SU-DHL-6 (cell line): Measurements from ENCODE around the gene XPNPEP2.

Experiments
- H2AFZ ChIP-seq: fragments of 200-600 bp; sonication (generic); 2 replicates; pipeline ENCODE4 v1.6.1; 2014; ENCODE audit warnings: low read depth, mild to moderate bottlenecking, moderate library complexity, mixed read lengths, antibody characterized with exemption, low read length; ENCODE audit not compliant: severe bottlenecking
- H3F3A ChIP-seq: fragments of 200-600 bp; shearing (Covaris generic); 2 replicates; pipeline ENCODE4 v1.6.0; 2016; ENCODE audit warnings: antibody characterized with exemption, mild to moderate bottlenecking; ENCODE audit not compliant: insufficient read depth
- H3K27ac ChIP-seq: fragments of 200-600 bp; sonication (generic); 2 replicates; pipeline ENCODE4 v1.5.1; 2016; ENCODE audit warnings: low read depth, mild to moderate bottlenecking, low read length, moderate library complexity, mixed read lengths
- H3K27me3 ChIP-seq: fragments of 200-600 bp; sonication (generic), shearing (Covaris generic); 2 replicates; pipeline ENCODE4 v1.6.0; 2014; ENCODE audit warnings: mild to moderate bottlenecking, low read length
- H3K36me3 ChIP-seq: fragments of 200-600 bp; sonication (generic); 2 replicates; pipeline ENCODE4 v1.6.1; 2014; ENCODE audit warnings: mild to moderate bottlenecking, low read length, mixed read lengths
- H3K4me2 ChIP-seq: fragments of 300-600, 200-600 bp; shearing (Covaris generic), sonication (generic); 2 replicates; pipeline ENCODE4 v1.6.0; 2014; ENCODE audit warnings: low read length, low read depth, mild to moderate bottlenecking; ENCODE audit not compliant: poor library complexity, severe bottlenecking
- H3K4me3 ChIP-seq: fragments of 200-600 bp; sonication (generic); 2 replicates; pipeline ENCODE4 v1.5.1; 2014; ENCODE audit warnings: antibody characterized with exemption, low read length, mild to moderate bottlenecking, mixed read lengths; ENCODE audit not compliant: insufficient read depth, poor library complexity, severe bottlenecking
- H3K79me2 ChIP-seq: fragments of 200-600 bp; sonication (generic); 2 replicates; pipeline ENCODE4 v1.6.1; 2014; ENCODE audit warnings: mild to moderate bottlenecking, low read length, moderate library complexity; ENCODE audit not compliant: insufficient read depth
- H3K9ac ChIP-seq: fragments of 200-600 bp; sonication (generic); 2 replicates; pipeline ENCODE4 v1.7.0; 2014; ENCODE audit warnings: mild to moderate bottlenecking, low read length
- H3K9me2 ChIP-seq: fragments of 200-600 bp; sonication (generic); replicated peaks from 2 replicates; pipeline ENCODE4 v1.6.1; 2014; ENCODE audit warnings: low read length; ENCODE audit not compliant: insufficient read depth
- H3K9me3 ChIP-seq: fragments of 200-600 bp; sonication (generic); 2 replicates; pipeline ENCODE4 v1.6.1; 2014; ENCODE audit warnings: low read length, mixed read lengths; ENCODE audit not compliant: insufficient read depth
- H4K20me1 ChIP-seq: fragments of 200-600 bp; sonication (generic); 2 replicates; pipeline ENCODE4 v1.6.1; 2014; ENCODE audit warnings: low read depth, mild to moderate bottlenecking, antibody characterized with exemption, low read length, moderate library complexity, mixed read lengths
- CTCF ChIP-seq: fragments of 200-600 bp; sonication (generic); IDR thresholded peaks from one replicate; pipeline ENCODE4 v1.5.1; 2017; ENCODE audit warnings: antibody characterized with exemption, mild to moderate bottlenecking, low read length, moderate library complexity; ENCODE audit not compliant: insufficient read depth, poor library complexity, severe bottlenecking
- EZH2phosphoT487 ChIP-seq: fragments of 200-600 bp; sonication (generic), shearing (Covaris generic); conservative IDR thresholded peaks from 2 replicates; pipeline ENCODE4 v1.6.1; 2018; ENCODE audit warnings: mild to moderate bottlenecking, antibody characterized with exemption, low read length, moderate library complexity, mixed read lengths

The XPNPEP2 gene

DNA sequence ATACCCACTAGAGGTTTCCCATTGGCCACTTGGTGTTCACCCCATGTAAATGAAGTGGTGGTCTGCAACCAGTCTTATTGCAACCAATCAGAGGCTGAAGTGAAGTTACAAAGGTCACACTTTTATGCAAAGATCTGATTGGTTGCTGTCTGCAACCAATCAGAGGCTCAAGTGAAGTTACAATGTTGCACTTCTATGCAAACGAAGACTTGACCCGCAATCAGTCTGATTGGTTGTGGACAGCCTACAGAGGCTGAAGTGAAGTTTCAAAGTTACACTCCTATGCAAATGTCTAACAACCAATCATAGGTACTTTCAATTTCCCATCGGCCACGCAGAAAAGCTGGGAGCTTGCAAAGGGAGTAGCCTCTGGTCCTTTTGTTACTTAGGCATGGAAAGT, 22.3 kb upstream of the XPNPEP2 start:
- Histone ChIP-seq H3K4me3 (no peak overlapping the region), H3K27me3 (no peaks in the 10 kb centered on the region), H3K27ac (no peak overlapping the region), H4K20me1 (no peaks in the 10 kb centered on the region), H3F3A (no peaks in the 10 kb centered on the region), H3K79me2 (no peaks in the 10 kb centered on the region), H3K9ac (no peak overlapping the region), H3K9me3 (no peaks in the 10 kb centered on the region), H3K4me2 (no peak overlapping the region), H2AFZ (no peak overlapping the region), H3K9me2 (no peaks in the 10 kb centered on the region), H3K36me3 (no peaks in the 10 kb centered on the region)
- TF ChIP-seq CTCF (no peak), EZH2phosphoT487 (no peak)

GRCh38 chrX:129717892-129718291, 20.9 kb upstream of the XPNPEP2 start:
- Histone ChIP-seq H3K4me3 (no peak overlapping the region), H3K79me2 (no peaks in the 10 kb centered on the region), H3K27ac (no peak overlapping the region), H4K20me1 (no peaks in the 10 kb centered on the region), H2AFZ (no peak overlapping the region), H3K9me2 (no peaks in the 10 kb centered on the region), H3F3A (no peaks in the 10 kb centered on the region), H3K4me2 (no peak overlapping the region), H3K9me3 (no peaks in the 10 kb centered on the region), H3K36me3 (no peaks in the 10 kb centered on the region), H3K9ac (no peak overlapping the region), H3K27me3 (no peaks in the 10 kb centered on the region)
- no peak for TF ChIP-seq EZH2phosphoT487
- TF ChIP-seq CTCF = no peak

- Histone ChIP-seq H2AFZ (no peak overlapping the region), H3K9me2 (no peaks in the 10 kb centered on the region), H4K20me1 (no peaks in the 10 kb centered on the region), H3K27me3 (no peaks in the 10 kb centered on the region), H3K4me2 (no peak overlapping the region), H3K4me3 (no peak overlapping the region), H3K9me3 (no peaks in the 10 kb centered on the region), H3K79me2 (no peaks in the 10 kb centered on the region), H3K9ac (no peak overlapping the region), H3F3A (no peaks in the 10 kb centered on the region), H3K27ac (no peak overlapping the region), H3K36me3 (no peaks in the 10 kb centered on the region)
- no peak for TF ChIP-seq CTCF
- no peak for TF ChIP-seq EZH2phosphoT487
Observed at GRCh38 chrX:129718676-129719075, 20.1 kb upstream of the XPNPEP2 start.

GRCh38 chrX:129719268-129719667, 19.5 kb upstream of the XPNPEP2 start:
- H3K9me3 ChIP-seq = no peaks in the 10 kb centered on the region
- no peak overlapping the region for H3K27ac ChIP-seq
- H3K79me2 ChIP-seq = no peaks in the 10 kb centered on the region
- H3K27me3 ChIP-seq = no peaks in the 10 kb centered on the region
- H2AFZ ChIP-seq = no peak overlapping the region
- H4K20me1 ChIP-seq = no peaks in the 10 kb centered on the region
- no peaks in the 10 kb centered on the region for H3F3A ChIP-seq
- H3K4me3 ChIP-seq = no peak overlapping the region
- no peak overlapping the region for H3K9ac ChIP-seq
- H3K4me2 ChIP-seq = no peak overlapping the region
- H3K9me2 ChIP-seq = no peaks in the 10 kb centered on the region
- H3K36me3 ChIP-seq = no peaks in the 10 kb centered on the region
- TF ChIP-seq CTCF = no peak
- TF ChIP-seq EZH2phosphoT487 = no peak
